ENCODE results near the gene FSD1. TPM values are rescaled to one million over a fixed set of nuclear protein-coding genes. Genes with fewer than 3 reads are reported as not detected.

Gene FSD1
- total RNA-seq, 3 donors from 2014 or later = 0.64 to 2.0 (median 0.84) TPM

GRCh38 chr19:4337906-4338440 lies 33.6 kb downstream of the FSD1 start:
- Histone ChIP-seq H3K4me3 (peak overlapping the region; percentile 25), H3K4me1 (ENCODE audit: low read depth) (peaks cover 19% of the 10 kb centered on the region), H3K9me3 (no peaks in the 10 kb centered on the region), H3K36me3 (ENCODE audit: low read depth) (peaks cover 5% of the 10 kb centered on the region)
- TF ChIP-seq CTCF (IDR thresholded peaks at IDR 0.05) = no peak
- ATAC-seq (peak; percentile 4), DNase-seq (peak in 2 of 3 donors; percentile 53 to 73)
- intact Hi-C loops (cut with DNase I, micrococcal nuclease) = no loop called here

GRCh38 chr19:4338441-4339355 lies 34.3 kb downstream of the FSD1 start, which contains the start of gene STAP2:
Gene STAP2, minus strand, starts transcription at chr19:4338827. Its CDS starts 74 bp downstream, at chr19:4338753.
- Histone ChIP-seq H3K9me3 (no peaks in the 10 kb centered on the region), H3K4me1 (ENCODE audit: low read depth) (peaks cover 19% of the 10 kb centered on the region), H3K4me3 (peak within 1 kb of the TSS; percentile 25), H3K36me3 (ENCODE audit: low read depth) (peaks cover 5% of the 10 kb centered on the region)
- intact Hi-C loops (cut with DNase I, micrococcal nuclease) = no loop called here
- peak; percentile 53 for ATAC-seq
- TF ChIP-seq CTCF (IDR thresholded peaks at IDR 0.05) = no peak
- peak; percentile 88 for DNase-seq

- ATAC-seq = no peak
- H3K4me1 ChIP-seq (ENCODE audit: low read depth) = peaks cover 26% of the 10 kb centered on the region
- intact Hi-C loops (cut with DNase I, micrococcal nuclease) = no loop called here
Observed at GRCh38 chr19:4342314-4342614, 37.9 kb downstream of the FSD1 start.

GRCh38 chr19:4342615-4343369 lies 38.4 kb downstream of the FSD1 start:
- TF ChIP-seq CTCF (IDR thresholded peaks at IDR 0.05) = peak; percentile 32
- peak overlapping the region; percentile 57 for H3K4me3 ChIP-seq
- peaks cover 26% of the 10 kb centered on the region for H3K4me1 ChIP-seq (ENCODE audit: low read depth)
- peaks cover 5% of the 10 kb centered on the region for H3K36me3 ChIP-seq (ENCODE audit: low read depth)
- intact Hi-C loops (cut with DNase I, micrococcal nuclease) = no loop called here
- ATAC-seq = peak; percentile 77
- DNase-seq = peak; percentile 95 to 98 (median 96)
- no peaks in the 10 kb centered on the region for H3K9me3 ChIP-seq

More at GRCh38 chr19:4342314-4342614, 37.9 kb downstream of the FSD1 start:
- H3K9me3 ChIP-seq = no peaks in the 10 kb centered on the region
- TF ChIP-seq CTCF (IDR thresholded peaks at IDR 0.05) = no peak
- DNase-seq = no peak
- H3K4me3 ChIP-seq = peak overlapping the region; percentile 57
- peaks cover 5% of the 10 kb centered on the region for H3K36me3 ChIP-seq (ENCODE audit: low read depth)

GRCh38 chr19:4343370-4344307 lies 39.2 kb downstream of the FSD1 start, which contains the start of gene MPND:
Gene MPND, plus strand, starts transcription at chr19:4343562. Its CDS starts 32 bp downstream, at chr19:4343594.
- no peak for TF ChIP-seq CTCF (IDR thresholded peaks at IDR 0.05)
- H3K4me1 ChIP-seq (ENCODE audit: low read depth) = peaks cover 26% of the 10 kb centered on the region
- H3K4me3 ChIP-seq = peak within 1 kb of the TSS; percentile 57
- H3K9me3 ChIP-seq = no peaks in the 10 kb centered on the region
- peaks cover 5% of the 10 kb centered on the region for H3K36me3 ChIP-seq (ENCODE audit: low read depth)
- DNase-seq = peak; percentile 95 to 98 (median 97)
- ATAC-seq = peak; percentile 73
- intact Hi-C loops (cut with DNase I, micrococcal nuclease) = no loop called here

Data from mucosa of descending colon (tissue), 3 donors.